Measurements from ENCODE around the gene AKT2. TPM values are rescaled to one million over a fixed set of nuclear protein-coding genes. Genes with fewer than 3 reads are reported as not detected.

Gene AKT2
- total and polyA plus RNA-seq, 2 of the 8 experiments (the other 6 are each of a cell fraction or from before 2014, with no cell fraction given) = 151 to 183 TPM

DNA sequence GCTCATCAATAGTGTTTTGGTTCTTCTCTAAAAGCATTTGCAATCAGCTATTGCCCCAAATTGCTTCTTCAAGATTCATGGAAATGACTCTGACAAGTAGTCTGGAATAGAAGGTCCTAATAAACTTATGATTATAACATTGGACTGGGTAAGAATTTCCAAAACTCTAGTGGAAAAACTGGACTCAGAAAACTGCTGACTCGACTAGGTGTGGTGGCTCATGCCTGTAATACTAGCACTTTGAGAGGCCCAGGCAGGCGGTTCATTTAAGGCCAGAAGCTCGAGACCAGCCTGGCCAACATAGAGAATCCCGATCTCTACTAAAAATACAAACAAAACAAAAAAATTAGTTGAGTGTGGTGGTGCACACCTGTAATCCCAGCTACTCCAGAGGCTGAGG lies 15.5 kb upstream of the AKT2 start (continued):
- TF ChIP-seq, protein P1, sequence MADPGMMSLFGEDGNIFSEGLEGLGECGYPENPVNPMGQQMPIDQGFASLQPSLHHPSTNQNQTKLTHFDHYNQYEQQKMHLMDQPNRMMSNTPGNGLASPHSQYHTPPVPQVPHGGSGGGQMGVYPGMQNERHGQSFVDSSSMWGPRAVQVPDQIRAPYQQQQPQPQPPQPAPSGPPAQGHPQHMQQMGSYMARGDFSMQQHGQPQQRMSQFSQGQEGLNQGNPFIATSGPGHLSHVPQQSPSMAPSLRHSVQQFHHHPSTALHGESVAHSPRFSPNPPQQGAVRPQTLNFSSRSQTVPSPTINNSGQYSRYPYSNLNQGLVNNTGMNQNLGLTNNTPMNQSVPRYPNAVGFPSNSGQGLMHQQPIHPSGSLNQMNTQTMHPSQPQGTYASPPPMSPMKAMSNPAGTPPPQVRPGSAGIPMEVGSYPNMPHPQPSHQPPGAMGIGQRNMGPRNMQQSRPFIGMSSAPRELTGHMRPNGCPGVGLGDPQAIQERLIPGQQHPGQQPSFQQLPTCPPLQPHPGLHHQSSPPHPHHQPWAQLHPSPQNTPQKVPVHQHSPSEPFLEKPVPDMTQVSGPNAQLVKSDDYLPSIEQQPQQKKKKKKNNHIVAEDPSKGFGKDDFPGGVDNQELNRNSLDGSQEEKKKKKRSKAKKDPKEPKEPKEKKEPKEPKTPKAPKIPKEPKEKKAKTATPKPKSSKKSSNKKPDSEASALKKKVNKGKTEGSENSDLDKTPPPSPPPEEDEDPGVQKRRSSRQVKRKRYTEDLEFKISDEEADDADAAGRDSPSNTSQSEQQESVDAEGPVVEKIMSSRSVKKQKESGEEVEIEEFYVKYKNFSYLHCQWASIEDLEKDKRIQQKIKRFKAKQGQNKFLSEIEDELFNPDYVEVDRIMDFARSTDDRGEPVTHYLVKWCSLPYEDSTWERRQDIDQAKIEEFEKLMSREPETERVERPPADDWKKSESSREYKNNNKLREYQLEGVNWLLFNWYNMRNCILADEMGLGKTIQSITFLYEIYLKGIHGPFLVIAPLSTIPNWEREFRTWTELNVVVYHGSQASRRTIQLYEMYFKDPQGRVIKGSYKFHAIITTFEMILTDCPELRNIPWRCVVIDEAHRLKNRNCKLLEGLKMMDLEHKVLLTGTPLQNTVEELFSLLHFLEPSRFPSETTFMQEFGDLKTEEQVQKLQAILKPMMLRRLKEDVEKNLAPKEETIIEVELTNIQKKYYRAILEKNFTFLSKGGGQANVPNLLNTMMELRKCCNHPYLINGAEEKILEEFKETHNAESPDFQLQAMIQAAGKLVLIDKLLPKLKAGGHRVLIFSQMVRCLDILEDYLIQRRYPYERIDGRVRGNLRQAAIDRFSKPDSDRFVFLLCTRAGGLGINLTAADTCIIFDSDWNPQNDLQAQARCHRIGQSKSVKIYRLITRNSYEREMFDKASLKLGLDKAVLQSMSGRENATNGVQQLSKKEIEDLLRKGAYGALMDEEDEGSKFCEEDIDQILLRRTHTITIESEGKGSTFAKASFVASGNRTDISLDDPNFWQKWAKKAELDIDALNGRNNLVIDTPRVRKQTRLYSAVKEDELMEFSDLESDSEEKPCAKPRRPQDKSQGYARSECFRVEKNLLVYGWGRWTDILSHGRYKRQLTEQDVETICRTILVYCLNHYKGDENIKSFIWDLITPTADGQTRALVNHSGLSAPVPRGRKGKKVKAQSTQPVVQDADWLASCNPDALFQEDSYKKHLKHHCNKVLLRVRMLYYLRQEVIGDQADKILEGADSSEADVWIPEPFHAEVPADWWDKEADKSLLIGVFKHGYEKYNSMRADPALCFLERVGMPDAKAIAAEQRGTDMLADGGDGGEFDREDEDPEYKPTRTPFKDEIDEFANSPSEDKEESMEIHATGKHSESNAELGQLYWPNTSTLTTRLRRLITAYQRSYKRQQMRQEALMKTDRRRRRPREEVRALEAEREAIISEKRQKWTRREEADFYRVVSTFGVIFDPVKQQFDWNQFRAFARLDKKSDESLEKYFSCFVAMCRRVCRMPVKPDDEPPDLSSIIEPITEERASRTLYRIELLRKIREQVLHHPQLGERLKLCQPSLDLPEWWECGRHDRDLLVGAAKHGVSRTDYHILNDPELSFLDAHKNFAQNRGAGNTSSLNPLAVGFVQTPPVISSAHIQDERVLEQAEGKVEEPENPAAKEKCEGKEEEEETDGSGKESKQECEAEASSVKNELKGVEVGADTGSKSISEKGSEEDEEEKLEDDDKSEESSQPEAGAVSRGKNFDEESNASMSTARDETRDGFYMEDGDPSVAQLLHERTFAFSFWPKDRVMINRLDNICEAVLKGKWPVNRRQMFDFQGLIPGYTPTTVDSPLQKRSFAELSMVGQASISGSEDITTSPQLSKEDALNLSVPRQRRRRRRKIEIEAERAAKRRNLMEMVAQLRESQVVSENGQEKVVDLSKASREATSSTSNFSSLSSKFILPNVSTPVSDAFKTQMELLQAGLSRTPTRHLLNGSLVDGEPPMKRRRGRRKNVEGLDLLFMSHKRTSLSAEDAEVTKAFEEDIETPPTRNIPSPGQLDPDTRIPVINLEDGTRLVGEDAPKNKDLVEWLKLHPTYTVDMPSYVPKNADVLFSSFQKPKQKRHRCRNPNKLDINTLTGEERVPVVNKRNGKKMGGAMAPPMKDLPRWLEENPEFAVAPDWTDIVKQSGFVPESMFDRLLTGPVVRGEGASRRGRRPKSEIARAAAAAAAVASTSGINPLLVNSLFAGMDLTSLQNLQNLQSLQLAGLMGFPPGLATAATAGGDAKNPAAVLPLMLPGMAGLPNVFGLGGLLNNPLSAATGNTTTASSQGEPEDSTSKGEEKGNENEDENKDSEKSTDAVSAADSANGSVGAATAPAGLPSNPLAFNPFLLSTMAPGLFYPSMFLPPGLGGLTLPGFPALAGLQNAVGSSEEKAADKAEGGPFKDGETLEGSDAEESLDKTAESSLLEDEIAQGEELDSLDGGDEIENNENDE (IDR thresholded peaks at IDR 0.05; ENCODE audit: insufficient replicate concordance, low read length) = no peak
- TF ChIP-seq SP1 (IDR thresholded peaks at IDR 0.05; ENCODE audit: low read depth, low read length) (no peak), RNF2 (IDR thresholded peaks at IDR 0.05; ENCODE audit: borderline replicate concordance, low read depth, low read length, missing control alignments, poor library complexity, severe bottlenecking) (no peak), EZH2 (IDR thresholded peaks at IDR 0.05; ENCODE audit: low read depth, low read length, severe bottlenecking) (no peak), SIRT6 (IDR thresholded peaks at IDR 0.05; ENCODE audit: low read length) (no peak), TCF12 (IDR thresholded peaks at IDR 0.05; ENCODE audit: low read depth, low read length) (no peak), NRF1 (IDR thresholded peaks at IDR 0.05; ENCODE audit: low read depth, low read length) (no peak), SP4 (IDR thresholded peaks at IDR 0.05; ENCODE audit: low read length) (no peak), TAF1 (IDR thresholded peaks at IDR 0.05; ENCODE audit: low read depth, low read length) (no peak), ASH2L (IDR thresholded peaks at IDR 0.05; ENCODE audit: low read length) (no peak), CTBP2 (IDR thresholded peaks at IDR 0.05; ENCODE audit: borderline replicate concordance, insufficient read depth, insufficient read length, low read length) (no peak), EP300 (IDR thresholded peaks at IDR 0.05; ENCODE audit: borderline replicate concordance in 1 of 2, low read depth in 2 of 2, low read length in 2 of 2) (no peak)

Data from H1 (cell line).